GM12875 (cell line): ENCODE measurements around the gene SNAP47.

Source experiments
- H3K4me3 ChIP-seq: one replicate; pipeline ENCODE4 v1.5.1; 2011; ENCODE audit warnings: low read depth, low read length, control low read depth
- TF ChIP-seq, protein P1 (sequence below): IDR thresholded peaks from 2 replicates; pipeline ENCODE4 v1.5.1; 2011; ENCODE audit warnings: low read depth, mild to moderate bottlenecking, control low read depth, inconsistent platforms, low read length, moderate library complexity, borderline replicate concordance; ENCODE audit not compliant: insufficient read depth

The SNAP47 gene

DNA sequence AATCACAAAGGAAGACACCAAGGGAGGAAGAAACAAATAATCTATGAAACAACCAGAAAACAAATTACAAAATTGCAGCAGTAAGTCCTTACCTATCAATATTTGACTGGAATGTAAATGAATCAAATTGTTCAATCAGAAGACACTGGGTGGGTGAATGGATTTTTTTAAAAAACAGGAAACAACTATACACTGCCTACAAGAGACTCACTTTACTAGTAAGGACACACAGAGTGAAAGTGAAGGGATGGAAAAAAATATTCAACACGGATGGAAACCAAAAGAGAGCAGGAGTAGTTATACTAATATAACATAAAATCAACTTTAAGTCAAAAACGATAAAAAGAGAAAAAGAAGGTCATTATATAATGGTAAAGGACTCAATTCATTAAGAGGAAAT is 73.8 kb downstream of the SNAP47 start:
- H3K4me3 ChIP-seq = no peak overlapping the region
- TF ChIP-seq, protein P1, sequence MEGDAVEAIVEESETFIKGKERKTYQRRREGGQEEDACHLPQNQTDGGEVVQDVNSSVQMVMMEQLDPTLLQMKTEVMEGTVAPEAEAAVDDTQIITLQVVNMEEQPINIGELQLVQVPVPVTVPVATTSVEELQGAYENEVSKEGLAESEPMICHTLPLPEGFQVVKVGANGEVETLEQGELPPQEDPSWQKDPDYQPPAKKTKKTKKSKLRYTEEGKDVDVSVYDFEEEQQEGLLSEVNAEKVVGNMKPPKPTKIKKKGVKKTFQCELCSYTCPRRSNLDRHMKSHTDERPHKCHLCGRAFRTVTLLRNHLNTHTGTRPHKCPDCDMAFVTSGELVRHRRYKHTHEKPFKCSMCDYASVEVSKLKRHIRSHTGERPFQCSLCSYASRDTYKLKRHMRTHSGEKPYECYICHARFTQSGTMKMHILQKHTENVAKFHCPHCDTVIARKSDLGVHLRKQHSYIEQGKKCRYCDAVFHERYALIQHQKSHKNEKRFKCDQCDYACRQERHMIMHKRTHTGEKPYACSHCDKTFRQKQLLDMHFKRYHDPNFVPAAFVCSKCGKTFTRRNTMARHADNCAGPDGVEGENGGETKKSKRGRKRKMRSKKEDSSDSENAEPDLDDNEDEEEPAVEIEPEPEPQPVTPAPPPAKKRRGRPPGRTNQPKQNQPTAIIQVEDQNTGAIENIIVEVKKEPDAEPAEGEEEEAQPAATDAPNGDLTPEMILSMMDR = no peak

DNA sequence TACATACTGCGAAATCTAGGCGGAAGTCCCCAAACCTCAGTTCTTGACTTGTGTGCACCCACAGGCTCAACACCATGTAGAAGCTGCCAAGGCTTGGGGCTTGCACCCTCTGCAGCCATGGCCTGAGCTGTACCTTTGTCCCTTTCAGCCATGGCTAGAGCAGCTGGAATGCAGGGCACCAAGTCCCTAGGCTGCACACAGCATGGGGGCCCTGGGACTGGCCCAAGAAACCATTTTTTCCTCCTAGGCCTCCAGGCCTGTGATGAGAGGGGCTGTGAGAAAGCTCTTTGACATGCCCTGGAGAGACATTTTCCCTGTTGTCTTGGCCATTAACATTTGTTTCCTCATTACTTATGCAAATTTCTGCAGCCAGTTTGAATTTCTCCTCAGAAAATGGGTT is 78.7 kb downstream of the SNAP47 start:
- no peak overlapping the region for H3K4me3 ChIP-seq
- TF ChIP-seq, protein P1 = no peak

DNA sequence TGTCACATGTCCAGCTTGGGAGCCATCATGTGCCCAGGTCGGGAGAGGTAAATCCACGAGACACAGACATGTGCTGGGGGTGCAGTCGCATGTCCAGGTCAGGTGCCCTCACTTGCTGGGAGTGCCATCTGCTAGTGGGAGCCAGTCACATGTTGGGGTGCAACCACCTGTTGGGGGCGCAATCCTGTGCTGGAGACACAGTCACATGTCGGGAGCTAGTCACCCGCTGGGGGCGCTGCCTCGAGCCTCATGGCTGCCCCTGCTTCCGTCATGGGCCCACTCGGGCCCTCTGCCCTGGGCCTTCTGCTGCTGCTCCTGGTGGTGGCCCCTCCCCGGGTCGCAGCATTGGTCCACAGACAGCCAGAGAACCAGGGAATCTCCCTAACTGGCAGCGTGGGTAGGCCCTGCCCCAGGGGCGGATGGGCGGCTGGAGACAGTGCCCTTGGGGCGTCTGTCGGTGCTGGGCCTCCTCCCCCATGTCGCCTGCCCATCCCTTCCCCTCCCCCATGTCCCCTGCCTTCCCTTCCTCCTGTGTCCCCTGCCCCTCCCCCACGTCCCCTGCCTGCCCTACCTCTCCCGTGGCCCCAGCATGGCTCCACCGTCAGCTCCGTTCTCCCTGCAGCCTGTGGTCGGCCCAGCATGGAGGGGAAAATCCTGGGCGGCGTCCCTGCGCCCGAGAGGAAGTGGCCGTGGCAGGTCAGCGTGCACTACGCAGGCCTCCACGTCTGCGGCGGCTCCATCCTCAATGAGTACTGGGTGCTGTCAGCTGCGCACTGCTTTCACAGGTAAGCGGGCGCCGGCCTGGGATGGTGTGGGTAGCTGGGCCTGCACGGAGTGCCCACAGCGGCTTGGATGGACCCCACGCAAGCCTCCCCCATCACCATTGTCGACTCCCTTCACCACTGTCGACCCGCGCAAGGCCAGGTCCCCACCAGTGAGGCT is 80.5 kb downstream of the SNAP47 start, which contains the start of gene PRSS38:
TSS of gene PRSS38 (plus strand) at position 208 of the 942 bp plus-strand sequence. CDS start at position 250, 42 bp downstream.
- no peak within 1 kb of the TSS for H3K4me3 ChIP-seq
- TF ChIP-seq, protein P1 = no peak

DNA sequence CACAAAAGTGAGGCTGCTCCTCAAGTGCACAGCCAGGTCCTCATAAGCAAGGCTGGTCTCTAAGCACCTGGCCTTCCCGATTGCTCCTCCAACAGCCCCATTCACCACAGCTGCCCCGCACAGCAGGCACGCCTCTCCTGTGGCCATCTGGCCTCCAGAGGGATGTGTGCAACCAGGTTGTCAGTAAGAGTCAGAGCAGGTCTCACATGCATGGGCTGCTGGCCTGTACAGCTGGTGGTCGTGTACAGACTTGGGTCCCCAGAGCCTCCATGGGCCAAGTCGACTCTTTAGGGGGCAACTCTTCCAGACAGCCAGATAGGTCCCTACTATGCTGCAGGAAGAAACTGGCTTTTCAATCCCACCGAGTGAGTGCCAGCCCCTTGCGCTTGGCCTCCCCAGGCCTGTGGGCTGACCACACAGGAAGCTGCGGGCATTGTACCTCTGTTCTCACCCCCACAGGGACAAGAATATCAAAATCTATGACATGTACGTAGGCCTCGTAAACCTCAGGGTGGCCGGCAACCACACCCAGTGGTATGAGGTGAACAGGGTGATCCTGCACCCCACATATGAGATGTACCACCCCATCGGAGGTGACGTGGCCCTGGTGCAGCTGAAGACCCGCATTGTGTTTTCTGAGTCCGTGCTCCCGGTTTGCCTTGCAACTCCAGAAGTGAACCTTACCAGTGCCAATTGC is 81.7 kb downstream of the SNAP47 start:
- TF ChIP-seq, protein P1 = no peak
- H3K4me3 ChIP-seq = no peak overlapping the region

DNA sequence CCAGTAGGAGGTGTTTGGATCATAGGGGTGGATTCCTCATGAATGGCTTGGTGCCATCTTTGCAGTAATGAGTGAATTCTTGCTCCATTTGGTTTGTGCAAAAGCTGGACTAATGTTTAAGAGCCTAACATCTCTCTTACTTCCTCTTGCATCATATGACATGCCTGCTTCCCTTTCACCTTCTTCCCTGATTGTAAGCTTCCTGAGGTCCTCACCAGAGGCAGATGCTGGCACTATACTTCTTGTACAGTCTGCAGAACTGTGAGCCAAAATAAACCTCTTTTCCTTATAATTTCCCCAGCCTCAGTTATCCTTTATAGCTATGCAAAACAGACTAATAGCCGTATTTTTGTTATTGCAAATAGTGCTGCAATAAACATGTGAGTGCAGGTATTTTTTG is 88.3 kb downstream of the SNAP47 start:
- no peak overlapping the region for H3K4me3 ChIP-seq

DNA sequence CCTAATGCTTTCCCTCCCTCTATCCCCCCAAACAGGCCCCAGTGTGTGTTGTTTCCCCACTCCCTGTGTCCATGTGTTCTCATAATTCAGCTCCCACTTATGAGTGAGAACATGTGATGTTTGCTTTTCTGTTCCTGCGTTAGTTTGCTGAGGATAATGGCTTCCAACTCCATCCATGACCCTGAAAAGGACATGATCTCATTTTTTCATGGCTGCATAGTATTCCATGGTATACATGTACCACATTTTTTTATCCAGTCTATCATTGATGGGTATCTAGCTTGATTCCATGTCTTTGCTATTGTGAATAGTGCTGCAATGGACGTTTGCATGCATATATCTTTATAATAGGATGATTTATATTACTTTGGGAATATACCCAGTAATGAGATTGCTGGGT is 89.0 kb downstream of the SNAP47 start:
- no peak overlapping the region for H3K4me3 ChIP-seq
- TF ChIP-seq, protein P1 = no peak

More for the DNA sequence above, 88.3 kb downstream of the SNAP47 start:
- TF ChIP-seq, protein P1 = no peak
